H9 (cell line): Measurements from ENCODE around the gene INPP5J. TPM values are rescaled to one million over a fixed set of nuclear protein-coding genes. Genes with fewer than 3 reads are reported as not detected.

ENCODE experiments used
- DNase-seq: peaks from one replicate; pipeline ENCODE4 v3.0.0-alpha.2; 2017
- H2AFZ ChIP-seq: one replicate; pipeline ENCODE4 v1.6.1; 2013; ENCODE audit warnings: mild to moderate bottlenecking, low read length, control low read depth, moderate library complexity
- H2AK5ac ChIP-seq: 2 replicates; pipeline ENCODE4 v1.6.1; 2013; ENCODE audit warnings: low read length, control low read depth, mixed read lengths; ENCODE audit not compliant: insufficient read length
- H2BK120ac ChIP-seq: one replicate; pipeline ENCODE4 v1.6.1; 2013; ENCODE audit warnings: low read depth, mild to moderate bottlenecking, low read length, control low read depth, inconsistent platforms; ENCODE audit not compliant: poor library complexity, severe bottlenecking
- H2BK12ac ChIP-seq: 2 replicates; pipeline ENCODE4 v1.6.1; 2013; ENCODE audit warnings: low read length, control low read depth, mixed read lengths, low read depth; ENCODE audit not compliant: insufficient read length
- H2BK15ac ChIP-seq: 2 replicates; pipeline ENCODE4 v1.6.1; 2013; ENCODE audit warnings: low read depth, low read length, control low read depth
- H2BK20ac ChIP-seq: one replicate; pipeline ENCODE4 v1.6.1; 2013; ENCODE audit warnings: low read depth, mild to moderate bottlenecking, low read length, control low read depth, inconsistent platforms; ENCODE audit not compliant: poor library complexity, severe bottlenecking
- H2BK5ac ChIP-seq: 2 replicates; pipeline ENCODE4 v1.6.1; 2013; ENCODE audit warnings: low read length, control low read depth, mixed read lengths; ENCODE audit not compliant: insufficient read length
- H3K14ac ChIP-seq: 2 replicates; pipeline ENCODE4 v1.6.1; 2013; ENCODE audit warnings: low read length, control low read depth; ENCODE audit not compliant: insufficient read depth
- H3K18ac ChIP-seq: 2 replicates; pipeline ENCODE4 v1.6.1; 2013; ENCODE audit warnings: low read depth, mild to moderate bottlenecking, mixed read lengths, low read length, control low read depth; ENCODE audit not compliant: insufficient read length
- H3K23ac ChIP-seq: 2 replicates; pipeline ENCODE4 v1.6.1; 2013; ENCODE audit warnings: low read length, control low read depth, mixed read lengths, low read depth; ENCODE audit not compliant: insufficient read length
- H3K23me2 ChIP-seq: 2 replicates; pipeline ENCODE4 v1.6.1; 2013; ENCODE audit warnings: low read depth, mild to moderate bottlenecking, mixed read lengths, low read length, control low read depth; ENCODE audit not compliant: insufficient read length, poor library complexity, severe bottlenecking
- H3K27ac ChIP-seq: 2 replicates; pipeline ENCODE4 v1.5.1; 2013; ENCODE audit warnings: low read length, control low read depth, mixed read lengths, low read depth; ENCODE audit not compliant: insufficient read length
- H3K27me3 ChIP-seq: 2 replicates; pipeline ENCODE4 v1.6.1; 2013; ENCODE audit warnings: low read length, control low read depth, inconsistent platforms; ENCODE audit not compliant: insufficient read depth
- H3K4ac ChIP-seq: 2 replicates; pipeline ENCODE4 v1.6.1; 2013; ENCODE audit warnings: low read depth, mild to moderate bottlenecking, control low read depth, inconsistent platforms, low read length, moderate library complexity
- H3K4me1 ChIP-seq: 2 replicates; pipeline ENCODE4 v1.6.1; 2013; ENCODE audit warnings: low read length, control low read depth, inconsistent platforms; ENCODE audit not compliant: insufficient read depth
- H3K4me2 ChIP-seq: 2 replicates; pipeline ENCODE4 v1.6.1; 2013; ENCODE audit warnings: low read length, control low read depth, mixed read lengths; ENCODE audit not compliant: insufficient read length, insufficient read depth
- H3K56ac ChIP-seq: 2 replicates; pipeline ENCODE4 v1.6.1; 2013; ENCODE audit warnings: low read depth, mild to moderate bottlenecking, mixed read lengths, low read length, control low read depth; ENCODE audit not compliant: insufficient read length
- H3K79me1 ChIP-seq: 2 replicates; pipeline ENCODE4 v1.6.1; 2013; ENCODE audit warnings: low read depth, mild to moderate bottlenecking, moderate library complexity, low read length, control low read depth, inconsistent platforms; ENCODE audit not compliant: insufficient read depth, poor library complexity, severe bottlenecking
- H3K79me2 ChIP-seq: 2 replicates; pipeline ENCODE4 v1.6.1; 2013; ENCODE audit warnings: low read length, control low read depth, inconsistent platforms; ENCODE audit not compliant: insufficient read depth
- H3K9ac ChIP-seq: 2 replicates; pipeline ENCODE4 v1.6.1; 2013; ENCODE audit warnings: low read length, control low read depth, mixed read lengths; ENCODE audit not compliant: insufficient read length; ENCODE audit errors: extremely low read depth
- H3K9me3 ChIP-seq: one replicate; pipeline ENCODE4 v1.6.1; 2013; ENCODE audit warnings: low read depth, low read length, inconsistent platforms; ENCODE audit not compliant: control insufficient read depth
- H3T11ph ChIP-seq: one replicate; pipeline ENCODE4 v1.6.1; 2013; ENCODE audit warnings: mild to moderate bottlenecking, low read length, control low read depth, inconsistent platforms
- H4K20me1 ChIP-seq: one replicate; pipeline ENCODE4 v1.6.1; 2013; ENCODE audit not compliant: control insufficient read depth, insufficient read length, insufficient read depth
- H4K5ac ChIP-seq: 2 replicates; pipeline ENCODE4 v1.6.1; 2013; ENCODE audit warnings: low read depth, mild to moderate bottlenecking, mixed read lengths, low read length, control low read depth; ENCODE audit not compliant: insufficient read length
- H4K8ac ChIP-seq: replicated peaks from 2 replicates; pipeline ENCODE4 v1.6.1; 2013; ENCODE audit warnings: low read length, control low read depth, mixed read lengths, low read depth; ENCODE audit not compliant: insufficient read length
- H4K91ac ChIP-seq: 2 replicates; pipeline ENCODE4 v1.6.1; 2013; ENCODE audit warnings: low read depth, mild to moderate bottlenecking, moderate library complexity, mixed read lengths, low read length, control low read depth; ENCODE audit not compliant: insufficient read length
- H3K27ac Mint-ChIP-seq, 3 experiments: 2 replicates in 2 of 3; 3 replicates in 1 of 3; pipeline ENCODE4 v1.8.0; 2020 to 2021; ENCODE audit warnings: mixed read lengths in 3 of 3, mild to moderate bottlenecking in 1 of 3, moderate library complexity in 1 of 3
- H3K27me3 Mint-ChIP-seq: 2 replicates; pipeline ENCODE4 v1.8.0; 2021; ENCODE audit warnings: low read depth, mild to moderate bottlenecking, moderate library complexity, mixed read lengths
- H3K36me3 Mint-ChIP-seq, 3 experiments: 2 replicates in 2 of 3; 3 replicates in 1 of 3; pipeline ENCODE4 v1.8.0; 2020 to 2021; ENCODE audit warnings: low read depth in 3 of 3, mixed read lengths in 3 of 3; ENCODE audit not compliant: insufficient read depth in 1 of 3
- H3K4me1 Mint-ChIP-seq, 2 experiments: 2 replicates each; pipeline ENCODE4 v1.8.0; 2020; ENCODE audit warnings: mixed read lengths in 2 of 2
- H3K4me3 Mint-ChIP-seq, 2 experiments: 2 replicates in 1 of 2; 3 replicates in 1 of 2; pipeline ENCODE4 v1.8.0; 2020 to 2021; ENCODE audit warnings: mild to moderate bottlenecking in 2 of 2, mixed read lengths in 2 of 2, moderate library complexity in 1 of 2
- H3K9me3 Mint-ChIP-seq, 2 experiments: 2 replicates in 1 of 2; 3 replicates in 1 of 2; pipeline ENCODE4 v1.8.0; 2020; ENCODE audit warnings: mild to moderate bottlenecking in 2 of 2, mixed read lengths in 2 of 2, moderate library complexity in 1 of 2
- WGBS: extraction: QIAGEN DNeasy Blood & Tissue Kit; methylation state at CpG from one replicate; pipeline ENCODE4 v1.1.7; 2013; ENCODE audit warnings: missing lambda C conversion rate, low lambda C conversion rate, mixed read lengths; ENCODE audit not compliant: insufficient read length; ENCODE audit errors: extremely low coverage; 5-methylcytosine and 5-hydroxymethylcytosine counted together
- total RNA-seq: library from RNA; stranded (reverse); gene quantifications from 2 replicates; pipeline ENCODE4 v1.2.1, GENCODE V29; 2021
- TF ChIP-seq, protein P1 (sequence below): fragments of 200-600 bp; sonication (generic); conservative IDR thresholded peaks from 3 replicates; pipeline ENCODE4 v1.8.0; 2021; ENCODE audit warnings: antibody characterized with exemption, mild to moderate bottlenecking

The INPP5J gene
- total RNA-seq, 1 experiment from 2014 or later, result 4.9 TPM

DNA sequence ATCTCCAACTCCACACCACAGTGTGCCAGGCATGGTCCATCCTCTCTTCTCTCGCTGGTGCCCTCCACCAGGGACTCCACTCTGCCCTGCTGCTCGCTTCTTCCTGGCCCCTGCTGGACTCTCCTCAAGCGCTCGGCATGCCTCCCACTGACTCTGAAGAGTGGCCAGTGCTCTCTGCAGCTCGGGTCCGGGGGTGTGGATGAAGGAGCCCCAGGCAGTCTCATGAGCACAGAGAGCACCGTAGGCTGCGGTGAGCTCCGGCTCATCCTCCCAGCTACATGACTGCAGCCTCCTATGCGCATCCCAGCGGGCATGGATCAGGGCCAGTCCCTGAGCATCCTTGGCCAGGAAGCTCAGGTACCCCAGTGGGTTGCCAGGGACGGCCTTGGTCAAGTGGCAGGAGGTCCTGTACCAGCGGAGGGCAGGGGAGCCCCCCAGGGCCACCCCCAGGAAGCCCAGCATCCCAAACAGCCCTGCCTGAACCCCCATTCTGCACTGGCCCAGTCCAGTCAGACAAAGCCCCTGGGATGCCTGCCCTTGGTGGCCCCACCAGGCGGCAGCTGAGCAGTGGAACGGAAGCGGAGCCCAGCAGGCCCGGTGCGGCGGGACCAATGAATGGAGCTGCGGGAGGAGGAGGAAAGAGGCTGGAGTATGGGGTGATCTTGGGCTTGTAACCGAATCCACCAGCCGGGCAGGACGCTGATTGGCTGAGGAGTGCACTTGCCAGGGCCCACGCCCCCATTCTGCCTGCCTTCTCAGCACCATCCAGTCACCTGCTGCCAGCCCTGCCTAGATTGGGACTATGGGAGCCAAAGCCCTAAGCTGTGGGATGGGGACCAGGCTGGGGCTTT is 17.3 kb downstream of the INPP5J start, which contains the start of gene PLA2G3:
Gene PLA2G3, minus strand, starts transcription at position 643 of the 851 bp plus-strand sequence. Its CDS starts 154 bp downstream, at position 489.
- Histone ChIP-seq H3K27ac (peak within 1 kb of the TSS; percentile 6), H3K23ac (no peak within 1 kb of the TSS), H3K23me2 (peaks cover 11% of the 10 kb centered on the region), H2AK5ac (peak within 1 kb of the TSS; percentile 34), H3K18ac (peak within 1 kb of the TSS; percentile 51), H2BK5ac (no peak within 1 kb of the TSS), H3K4me2 (peak within 1 kb of the TSS; percentile 89), H3K27me3 (no peaks in the 10 kb centered on the region), H3T11ph (no peak within 1 kb of the TSS), H3K79me2 (peaks cover 10% of the 10 kb centered on the region; the same call in 1 of the 2 replicates), H2BK20ac (no peak within 1 kb of the TSS), H2BK12ac (peak within 1 kb of the TSS; percentile 47), H3K4me1 (peaks cover 7% of the 10 kb centered on the region; the same call in 1 of the 2 replicates), H4K20me1 (no peaks in the 10 kb centered on the region), H3K79me1 (peaks cover 9% of the 10 kb centered on the region), H4K8ac (no peak within 1 kb of the TSS), H3K14ac (peak within 1 kb of the TSS; percentile 82), H3K4ac (peak within 1 kb of the TSS; percentile 3), H2BK120ac (no peak within 1 kb of the TSS), H4K5ac (no peak within 1 kb of the TSS), H2AFZ (no peak within 1 kb of the TSS), H2BK15ac (no peak within 1 kb of the TSS), H3K56ac (no peak within 1 kb of the TSS), H4K91ac (peak within 1 kb of the TSS; percentile 37), H3K9me3 (no peaks in the 10 kb centered on the region), H3K9ac (peak within 1 kb of the TSS; percentile 77)
- Mint-ChIP-seq H3K4me1 (peaks cover 15 to 20% of the 10 kb centered on the region in 2 experiments), H3K36me3 (peaks cover 17 to 26% (median 18%) of the 10 kb centered on the region in 3 experiments; a peak in 6 of 7 replicates), H3K27ac (peak within 1 kb of the TSS in 2 of 3 experiments; percentile 87 to 93; a peak in 6 of 7 replicates), H3K4me3 (peak within 1 kb of the TSS; percentile 80 to 98), H3K27me3 (peaks cover 12% of the 10 kb centered on the region), H3K9me3 (peaks cover 6% of the 10 kb centered on the region in 2 experiments)
- TF ChIP-seq, protein P1, sequence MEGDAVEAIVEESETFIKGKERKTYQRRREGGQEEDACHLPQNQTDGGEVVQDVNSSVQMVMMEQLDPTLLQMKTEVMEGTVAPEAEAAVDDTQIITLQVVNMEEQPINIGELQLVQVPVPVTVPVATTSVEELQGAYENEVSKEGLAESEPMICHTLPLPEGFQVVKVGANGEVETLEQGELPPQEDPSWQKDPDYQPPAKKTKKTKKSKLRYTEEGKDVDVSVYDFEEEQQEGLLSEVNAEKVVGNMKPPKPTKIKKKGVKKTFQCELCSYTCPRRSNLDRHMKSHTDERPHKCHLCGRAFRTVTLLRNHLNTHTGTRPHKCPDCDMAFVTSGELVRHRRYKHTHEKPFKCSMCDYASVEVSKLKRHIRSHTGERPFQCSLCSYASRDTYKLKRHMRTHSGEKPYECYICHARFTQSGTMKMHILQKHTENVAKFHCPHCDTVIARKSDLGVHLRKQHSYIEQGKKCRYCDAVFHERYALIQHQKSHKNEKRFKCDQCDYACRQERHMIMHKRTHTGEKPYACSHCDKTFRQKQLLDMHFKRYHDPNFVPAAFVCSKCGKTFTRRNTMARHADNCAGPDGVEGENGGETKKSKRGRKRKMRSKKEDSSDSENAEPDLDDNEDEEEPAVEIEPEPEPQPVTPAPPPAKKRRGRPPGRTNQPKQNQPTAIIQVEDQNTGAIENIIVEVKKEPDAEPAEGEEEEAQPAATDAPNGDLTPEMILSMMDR, result peak; percentile 59
- no CpG with 5 or more reads among the region's 24 CpGs for WGBS
- peak; percentile 99 for DNase-seq
